Body of pancreas (tissue), 4 donors: ENCODE measurements around the gene RAPGEF4. TPM values are rescaled to one million over a fixed set of nuclear protein-coding genes. Genes with fewer than 3 reads are reported as not detected.
A peak's percentile ranks its signal among the peaks of the same experiment; 100 is the strongest.

Source experiments
- ATAC-seq: fragments of 150-250 bp; one replicate; pipeline ENCODE4 v1.9.1; 2016
- DNase-seq, 4 donors: peaks; one replicate each; pipeline ENCODE4 v3.0.0-alpha.2; 2019
- H3K27ac ChIP-seq, 4 donors: fragments of 200-600 bp; sonication (generic); 1 replicate in 3 of 4; 2 replicates in 1 of 4; pipeline versions ENCODE4 v1.5.1 to v1.6.1; 2016 to 2019; ENCODE audit warnings: mild to moderate bottlenecking in 1 of 4, mixed read lengths in 1 of 4, moderate library complexity in 1 of 4
- H3K27me3 ChIP-seq, 2 donors: fragments of 200-600 bp; sonication (generic); one replicate each; pipeline ENCODE4 v1.6.0; 2016; ENCODE audit warnings: mild to moderate bottlenecking in 1 of 2
- H3K36me3 ChIP-seq, 2 donors: fragments of 200-600 bp; sonication (generic); replicated peaks in 1 of 2; 2 replicates each; pipeline ENCODE4 v1.5.1; 2016; ENCODE audit warnings: low read depth in 2 of 2; ENCODE audit not compliant: insufficient read depth in 1 of 2
- H3K4me1 ChIP-seq: fragments of 200-600 bp; sonication (generic); one replicate; pipeline ENCODE4 v1.6.0; 2016
- H3K4me3 ChIP-seq, 2 donors: fragments of 200-600 bp; sonication (generic); 1 replicate in 1 of 2; 2 replicates in 1 of 2; pipeline ENCODE4 v1.5.1; 2016 to 2019
- H3K9me3 ChIP-seq, 3 donors: fragments of 200-600 bp; sonication (generic); 1 replicate in 2 of 3; 2 replicates in 1 of 3; pipeline ENCODE4 v1.5.1; 2016
- POLR2A ChIP-seq, 3 donors: fragments of 450-650 bp; IDR thresholded peaks; one replicate each; pipeline ENCODE4 v1.6.1; 2016; ENCODE audit warnings: antibody characterized with exemption in 3 of 3, mild to moderate bottlenecking in 2 of 3
- WGBS, 2 donors: methylation state at CpG; one replicate each; pipeline ENCODE4 v1.1.5; 2017; 5-methylcytosine and 5-hydroxymethylcytosine counted together
- intact Hi-C: fragments of 100-400 bp; cut with DNase I; formaldehyde crosslinking; loops from one replicate; pipeline ENCODE4 v1.15.1; 2023
- total RNA-seq, 2 donors: library from RNA; depleted of rRNA; stranded (reverse); fragments of >200 nt; gene quantifications; one replicate each; pipeline ENCODE4 v1.1.0, GENCODE V29; 2016
- TF ChIP-seq, protein P1 (sequence below), 7 experiments: fragments of 450-650 bp in 4 of 7; fragments of 200-600 bp in 3 of 7; sonication (generic) in 3 of 7; IDR thresholded peaks; one replicate each; pipeline ENCODE4 v1.5.1; 2016 to 2019; ENCODE audit warnings: antibody characterized with exemption in 7 of 7

RAPGEF4 gene
- total RNA-seq, 2 donors from 2014 or later = 4.7 to 22.4 TPM

DNA sequence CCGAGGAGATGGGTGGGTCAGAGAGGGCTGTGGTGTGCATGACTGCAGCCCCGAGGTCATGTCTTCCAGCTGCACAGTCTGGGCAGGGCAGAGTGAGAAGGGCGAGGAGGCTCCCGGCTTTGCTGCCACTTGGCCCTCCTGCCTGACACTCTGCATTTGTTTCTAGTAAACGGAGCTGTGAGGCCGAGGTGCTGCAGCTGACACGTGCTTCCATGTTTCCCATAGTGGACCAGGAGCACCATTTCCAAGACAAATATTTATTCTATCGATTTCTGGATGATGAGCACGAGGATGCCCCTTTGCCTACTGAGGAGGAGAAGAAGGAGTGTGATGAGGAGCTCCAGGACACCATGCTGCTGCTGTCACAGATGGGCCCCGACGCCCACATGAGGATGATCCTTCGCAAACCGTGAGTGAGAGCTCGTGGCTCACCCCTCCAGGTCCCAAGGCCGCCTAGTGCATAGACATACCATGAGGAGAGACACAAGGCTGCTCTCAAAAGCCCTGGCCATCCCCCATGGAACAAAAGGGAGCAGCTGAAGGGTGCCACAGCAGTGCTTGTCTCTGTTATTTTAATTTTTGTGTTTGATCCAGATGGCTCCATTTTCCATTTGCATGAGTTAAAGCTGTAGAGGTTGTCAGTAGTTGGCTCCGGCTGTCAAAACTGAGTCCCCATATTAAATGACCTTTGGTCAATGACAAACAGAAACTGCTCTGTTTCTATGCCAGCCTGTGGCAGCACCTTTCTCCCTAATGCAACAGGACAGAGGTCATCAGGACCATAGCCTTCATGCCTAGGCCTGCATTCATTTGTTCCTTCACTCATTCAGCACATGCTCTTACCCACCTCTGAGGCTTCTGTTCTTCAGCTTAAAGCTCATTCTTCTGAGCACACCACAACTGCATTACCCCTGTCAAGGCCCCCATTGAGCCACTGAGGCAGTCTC, 231.7 kb downstream of the RAPGEF4 start:
- no peaks in the 10 kb centered on the region for H3K27me3 ChIP-seq
- no peak overlapping the region for H3K4me3 ChIP-seq
- H3K36me3 ChIP-seq = no peaks in the 10 kb centered on the region
- DNase-seq = no peak
- intact Hi-C loops = no loop called here
- 63 to 65% methylated on average over 16 of the region's 16 CpGs for WGBS, 2 donors
- H3K4me1 ChIP-seq = peaks cover 23% of the 10 kb centered on the region
- no peaks in the 10 kb centered on the region for H3K9me3 ChIP-seq
- H3K27ac ChIP-seq = no peak overlapping the region
- peak; percentile 58 for ATAC-seq
- TF ChIP-seq, protein P1, sequence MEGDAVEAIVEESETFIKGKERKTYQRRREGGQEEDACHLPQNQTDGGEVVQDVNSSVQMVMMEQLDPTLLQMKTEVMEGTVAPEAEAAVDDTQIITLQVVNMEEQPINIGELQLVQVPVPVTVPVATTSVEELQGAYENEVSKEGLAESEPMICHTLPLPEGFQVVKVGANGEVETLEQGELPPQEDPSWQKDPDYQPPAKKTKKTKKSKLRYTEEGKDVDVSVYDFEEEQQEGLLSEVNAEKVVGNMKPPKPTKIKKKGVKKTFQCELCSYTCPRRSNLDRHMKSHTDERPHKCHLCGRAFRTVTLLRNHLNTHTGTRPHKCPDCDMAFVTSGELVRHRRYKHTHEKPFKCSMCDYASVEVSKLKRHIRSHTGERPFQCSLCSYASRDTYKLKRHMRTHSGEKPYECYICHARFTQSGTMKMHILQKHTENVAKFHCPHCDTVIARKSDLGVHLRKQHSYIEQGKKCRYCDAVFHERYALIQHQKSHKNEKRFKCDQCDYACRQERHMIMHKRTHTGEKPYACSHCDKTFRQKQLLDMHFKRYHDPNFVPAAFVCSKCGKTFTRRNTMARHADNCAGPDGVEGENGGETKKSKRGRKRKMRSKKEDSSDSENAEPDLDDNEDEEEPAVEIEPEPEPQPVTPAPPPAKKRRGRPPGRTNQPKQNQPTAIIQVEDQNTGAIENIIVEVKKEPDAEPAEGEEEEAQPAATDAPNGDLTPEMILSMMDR (IDR thresholded peaks at IDR 0.05) = no peak
- TF ChIP-seq POLR2A (IDR thresholded peaks at IDR 0.05) = no peak

DNA sequence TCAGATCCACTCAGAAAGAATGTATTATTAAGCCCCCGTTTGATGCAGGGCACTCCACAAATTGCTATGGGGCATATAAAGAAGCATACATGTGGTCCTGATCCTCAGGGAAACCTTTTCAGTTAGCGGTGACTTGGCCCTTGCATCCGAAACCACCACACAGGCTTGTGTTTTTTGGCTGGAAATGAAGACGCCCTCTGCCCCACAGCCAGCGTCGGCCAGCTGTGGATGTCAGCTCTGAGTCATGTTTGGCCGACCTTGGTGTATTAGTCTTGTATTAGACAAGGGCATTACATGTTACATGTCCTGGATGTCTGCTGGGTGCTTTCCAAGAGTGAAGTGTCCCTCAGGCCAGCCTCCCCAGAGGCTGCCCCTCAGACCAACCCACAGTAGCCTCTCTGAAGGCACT, 232.4 kb downstream of the RAPGEF4 start:
- DNase-seq (peak; percentile 52 to 65 (median 58)), ATAC-seq (peak; percentile 85)
- H3K4me1 ChIP-seq = peaks cover 23% of the 10 kb centered on the region
- no peaks in the 10 kb centered on the region for H3K36me3 ChIP-seq
- intact Hi-C loops = no loop called here
- H3K4me3 ChIP-seq = no peak overlapping the region
- no peaks in the 10 kb centered on the region for H3K27me3 ChIP-seq
- no peak overlapping the region for H3K27ac ChIP-seq
- no peak for TF ChIP-seq POLR2A (IDR thresholded peaks at IDR 0.05)
- TF ChIP-seq, protein P1 (IDR thresholded peaks at IDR 0.05) = no peak
- 52 to 100% methylated on average over 1 to 7 of the region's 7 CpGs for WGBS, 2 donors
- no peaks in the 10 kb centered on the region for H3K9me3 ChIP-seq

DNA sequence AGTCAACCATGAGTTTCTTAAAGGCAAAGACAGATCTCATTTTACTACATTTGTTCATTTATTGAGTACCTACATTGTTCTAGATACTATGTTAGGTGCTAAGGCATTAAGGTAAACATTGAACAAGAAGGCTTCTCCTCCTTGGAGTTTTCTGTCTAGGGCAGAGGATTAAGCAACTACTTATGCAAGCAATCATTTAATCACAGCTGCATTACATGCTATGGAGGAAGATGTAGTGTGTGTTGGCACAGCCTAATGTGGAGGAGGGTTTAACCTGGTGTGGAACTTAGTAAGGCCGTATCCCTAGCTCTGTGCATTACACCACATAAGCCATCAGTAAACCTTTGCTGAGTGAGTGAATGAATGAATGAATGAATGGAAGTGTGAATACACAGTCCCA, 233.5 kb downstream of the RAPGEF4 start:
- Histone ChIP-seq H3K9me3 (no peaks in the 10 kb centered on the region), H3K4me1 (peaks cover 23% of the 10 kb centered on the region), H3K27ac (no peak overlapping the region), H3K4me3 (no peak overlapping the region), H3K27me3 (no peaks in the 10 kb centered on the region), H3K36me3 (no peaks in the 10 kb centered on the region)
- intact Hi-C loops = no loop called here
- DNase-seq (no peak), ATAC-seq (no peak)
- no peak for TF ChIP-seq POLR2A (IDR thresholded peaks at IDR 0.05)
- TF ChIP-seq, protein P1 (IDR thresholded peaks at IDR 0.05) = no peak
- WGBS, 2 donors = 71 to 86% methylated on average over 1 of the region's 1 CpG

DNA sequence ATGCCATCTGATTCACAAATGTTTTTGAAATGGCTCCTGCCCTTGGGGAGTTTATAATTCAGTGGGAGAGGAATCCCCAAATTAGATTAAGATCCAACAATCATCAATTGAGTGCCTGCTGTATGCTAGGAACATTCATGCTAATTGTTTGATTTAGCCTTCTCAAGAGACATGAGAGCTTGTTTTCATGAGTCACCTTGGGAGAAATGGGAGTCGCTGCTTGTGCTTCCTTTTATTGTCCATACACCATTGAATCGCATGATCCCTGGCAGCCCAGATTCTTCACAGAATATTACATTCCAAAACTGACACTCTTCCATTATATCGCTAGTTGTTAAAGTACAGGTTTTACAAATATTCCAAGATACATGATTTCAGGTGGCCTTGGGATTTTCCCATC, 234.0 kb downstream of the RAPGEF4 start:
- Histone ChIP-seq H3K27ac (no peak overlapping the region), H3K4me3 (no peak overlapping the region), H3K4me1 (peaks cover 23% of the 10 kb centered on the region), H3K9me3 (no peaks in the 10 kb centered on the region), H3K36me3 (no peaks in the 10 kb centered on the region), H3K27me3 (no peaks in the 10 kb centered on the region)
- no peak for TF ChIP-seq POLR2A (IDR thresholded peaks at IDR 0.05)
- TF ChIP-seq, protein P1 (IDR thresholded peaks at IDR 0.05) = no peak
- ATAC-seq = no peak
- intact Hi-C loops = no loop called here
- 89 to 97% methylated on average over 3 of the region's 3 CpGs for WGBS, 2 donors
- DNase-seq = no peak
